HCT116 (cell line): ENCODE data around the gene GALNT13. TPM values are rescaled to one million over a fixed set of nuclear protein-coding genes. Genes with fewer than 3 reads are reported as not detected.

Experiments used
- ATAC-seq: fragments of 200-7000 bp; cut with Tn5 transposase; 2 replicates; pipeline ENCODE4 v1.9.1; 2020; ENCODE audit warnings: mild to moderate bottlenecking, moderate library complexity
- BruUV-seq: library from RNA; stranded (reverse); fragments of 400-500 nt; replicated peaks from 2 replicates; lab custom pipeline; 2021; lab: Mats Ljungman, UMichigan
- CTCF ChIA-PET: fragments of 300-600 bp; sonication (Branson Sonifier 250); formaldehyde crosslinking; loops from one replicate; lab custom pipeline; 2021; ENCODE audit warnings: antibody characterized with exemption; lab: Charles Lee
- POLR2A ChIA-PET: fragments of 300-600, 350-600 bp; sonication (Branson Sonifier 250); formaldehyde crosslinking; loops from one replicate; lab custom pipeline; 2021; ENCODE audit warnings: antibody characterized with exemption; lab: Charles Lee
- RAD21 ChIA-PET, 2 experiments: fragments of 300-600 bp; sonication (Branson Sonifier 250); formaldehyde crosslinking; loops; one replicate each; lab custom pipeline; 2023; ENCODE audit warnings: low total read pairs in 2 of 2; ENCODE audit not compliant: uncharacterized antibody in 2 of 2, unreplicated experiment in 2 of 2, low non-redundant PET in 1 of 2; lab: Charles Lee
- DNase-seq: peaks from one replicate; pipeline ENCODE4 v3.0.0-alpha.2; 2010; ENCODE audit warnings: low read depth, low spot score
- H2AFZ ChIP-seq: fragments of 200-600 bp; shearing (Covaris generic), sonication (generic); 2 replicates; pipeline ENCODE4 v1.6.1; 2017; ENCODE audit warnings: low read depth, mixed run types, mixed read lengths, antibody characterized with exemption, low read length; ENCODE audit not compliant: poor library complexity, severe bottlenecking
- H3K27ac ChIP-seq: 2 replicates; pipeline ENCODE4 v1.5.1; 2012; ENCODE audit warnings: low read depth, low read length
- H3K27me3 ChIP-seq: fragments of 200-600 bp; sonication (generic); 2 replicates; pipeline ENCODE4 v1.6.1; 2016; ENCODE audit warnings: mixed run types, low read length, mixed read lengths; ENCODE audit not compliant: insufficient read depth
- H3K36me3 ChIP-seq, 2 experiments: fragments of 200-500 bp in 1 of 2; fragments of 200-600 bp in 1 of 2; sonication (Bioruptor generic) in 1 of 2; sonication (generic) in 1 of 2; 2 replicates each; pipeline versions ENCODE4 v1.5.1 to v1.6.1; 2014 to 2016; ENCODE audit warnings: low read length in 2 of 2, inconsistent platforms in 1 of 2, mixed read lengths in 1 of 2, mixed run types in 1 of 2; ENCODE audit not compliant: insufficient read depth in 2 of 2, control insufficient read depth in 1 of 2
- H3K4me1 ChIP-seq, 2 experiments: fragments of 200-600 bp in 1 of 2; sonication (generic) in 1 of 2; 2 replicates each; pipeline versions ENCODE4 v1.5.1 to v1.6.1; 2012 to 2017; ENCODE audit warnings: low read length in 2 of 2, inconsistent platforms in 1 of 2, mild to moderate bottlenecking in 1 of 2, mixed read lengths in 1 of 2, mixed run types in 1 of 2, moderate library complexity in 1 of 2; ENCODE audit not compliant: insufficient read depth in 2 of 2, control insufficient read depth in 1 of 2
- H3K4me2 ChIP-seq: fragments of 200-600 bp; sonication (generic); 2 replicates; pipeline ENCODE4 v1.6.1; 2017; ENCODE audit warnings: mixed run types, low read length, mixed read lengths
- H3K4me3 ChIP-seq, 2 experiments: fragments of 200-600 bp in 1 of 2; sonication (generic) in 1 of 2; replicated peaks in 1 of 2; 2 replicates each; pipeline ENCODE4 v1.5.1; 2011 to 2016; ENCODE audit warnings: low read length in 2 of 2, control low read depth in 1 of 2, low read depth in 1 of 2, mild to moderate bottlenecking in 1 of 2, mixed read lengths in 1 of 2, mixed run types in 1 of 2
- H3K79me2 ChIP-seq: fragments of 200-600 bp; sonication (generic); 2 replicates; pipeline ENCODE4 v1.6.1; 2017; ENCODE audit warnings: mild to moderate bottlenecking, mixed run types, low read length, moderate library complexity, mixed read lengths; ENCODE audit not compliant: insufficient read depth
- H3K9ac ChIP-seq: fragments of 200-600 bp; sonication (generic); 2 replicates; pipeline ENCODE4 v1.6.1; 2016; ENCODE audit warnings: low read length, mixed read lengths
- H3K9me2 ChIP-seq: fragments of 200-600 bp; sonication (generic), shearing (Covaris generic); 2 replicates; pipeline ENCODE4 v1.6.1; 2017; ENCODE audit warnings: mixed run types, mild to moderate bottlenecking, moderate library complexity; ENCODE audit not compliant: insufficient read depth
- H3K9me3 ChIP-seq, 2 experiments: fragments of 200-500 bp in 1 of 2; fragments of 200-600 bp in 1 of 2; sonication (Bioruptor generic) in 1 of 2; sonication (generic) in 1 of 2; 2 replicates each; pipeline ENCODE4 v1.6.1; 2014 to 2017; ENCODE audit warnings: low read length in 2 of 2, mixed read lengths in 2 of 2, inconsistent platforms in 1 of 2, low read depth in 1 of 2, mild to moderate bottlenecking in 1 of 2, mixed run types in 1 of 2, moderate library complexity in 1 of 2; ENCODE audit not compliant: control insufficient read depth in 1 of 2, insufficient read depth in 1 of 2
- H4K20me1 ChIP-seq: fragments of 200-600 bp; sonication (generic), shearing (Covaris generic); 2 replicates; pipeline ENCODE4 v1.6.1; 2017; ENCODE audit warnings: mixed run types, mild to moderate bottlenecking, moderate library complexity; ENCODE audit not compliant: insufficient read depth
- CBX3 ChIP-seq: IDR thresholded peaks from 2 replicates; pipeline ENCODE4 v1.6.1; 2012; ENCODE audit warnings: low read depth
- CEBPB ChIP-seq: IDR thresholded peaks from 2 replicates; pipeline ENCODE4 v1.6.1; 2012; ENCODE audit warnings: low read depth
- EGR1 ChIP-seq: IDR thresholded peaks from 2 replicates; pipeline ENCODE4 v1.6.1; 2012; ENCODE audit warnings: low read depth
- ELF1 ChIP-seq: IDR thresholded peaks from 2 replicates; pipeline ENCODE4 v1.6.1; 2012; ENCODE audit warnings: low read depth, borderline replicate concordance
- EZH2phosphoT487 ChIP-seq: fragments of 200-600 bp; IDR thresholded peaks from 2 replicates; pipeline ENCODE4 v1.6.1; 2018; ENCODE audit warnings: antibody characterized with exemption, borderline replicate concordance
- POLR2AphosphoS5 ChIP-seq: IDR thresholded peaks from 2 replicates; pipeline ENCODE4 v1.6.1; 2011; ENCODE audit warnings: mild to moderate bottlenecking, low read depth, low read length, moderate library complexity
- SP1 ChIP-seq: IDR thresholded peaks from 2 replicates; pipeline ENCODE4 v1.6.1; 2012; ENCODE audit warnings: low read depth
- SRF ChIP-seq: IDR thresholded peaks from 2 replicates; pipeline ENCODE4 v1.6.1; 2012; ENCODE audit warnings: low read depth
- YY1 ChIP-seq: IDR thresholded peaks from 2 replicates; pipeline ENCODE4 v1.6.1; 2011; ENCODE audit warnings: low read length, low read depth, moderate library complexity, mild to moderate bottlenecking; ENCODE audit not compliant: insufficient replicate concordance; ENCODE audit errors: extremely low read depth
- intact Hi-C: fragments of 100-400 bp; cut with micrococcal nuclease; formaldehyde crosslinking; loops from 2 replicates; pipeline ENCODE4 v1.10.0; 2022
- total RNA-seq: library from RNA; stranded (reverse); gene quantifications from one replicate; pipeline ENCODE4 v1.2.1, GENCODE V29; 2021; ENCODE audit not compliant: unreplicated experiment
- TF ChIP-seq, protein P1 (sequence below): IDR thresholded peaks from 2 replicates; pipeline ENCODE4 v1.6.1; 2012; ENCODE audit warnings: low read depth
- TF ChIP-seq, protein P2 (sequence below), 3 experiments: fragments of 200-600 bp in 1 of 3; sonication (generic) in 1 of 3; IDR thresholded peaks in 2 of 3; conservative IDR thresholded peaks in 1 of 3; 2 replicates each; pipeline ENCODE4 v1.5.1; 2012 to 2017; ENCODE audit warnings: low read depth in 2 of 3, low read length in 2 of 3, antibody characterized with exemption in 1 of 3, borderline replicate concordance in 1 of 3, control low read depth in 1 of 3, mild to moderate bottlenecking in 1 of 3, mixed read lengths in 1 of 3, mixed run types in 1 of 3, moderate library complexity in 1 of 3; ENCODE audit not compliant: insufficient read depth in 1 of 3

The GALNT13 gene
- total RNA-seq, 1 experiment from 2014 or later = 0.44 TPM

DNA sequence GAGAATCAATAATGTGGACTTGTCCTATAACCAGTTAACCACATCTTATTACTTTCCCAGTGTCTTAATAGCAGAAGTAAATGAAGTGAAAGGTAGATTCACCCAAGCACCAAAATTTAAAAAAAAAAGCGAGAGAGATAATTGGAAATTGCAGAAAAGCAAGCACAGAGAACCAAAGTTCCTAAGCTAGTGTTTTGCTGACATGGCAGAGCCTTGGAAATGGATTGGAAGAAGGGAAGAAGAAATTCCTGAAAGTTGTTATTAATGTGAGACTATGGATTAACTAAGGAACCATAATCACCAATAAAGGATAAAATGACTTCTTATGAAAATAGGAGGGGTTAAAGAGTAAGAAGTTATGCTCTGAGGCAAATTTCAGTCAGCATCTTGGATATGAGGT lies 384.4 kb downstream of the GALNT13 start:
- TF ChIP-seq POLR2AphosphoS5 = no peak
- no peak for TF ChIP-seq SRF
- no peak for TF ChIP-seq YY1
- no peak for TF ChIP-seq EGR1
- TF ChIP-seq, protein P1, sequence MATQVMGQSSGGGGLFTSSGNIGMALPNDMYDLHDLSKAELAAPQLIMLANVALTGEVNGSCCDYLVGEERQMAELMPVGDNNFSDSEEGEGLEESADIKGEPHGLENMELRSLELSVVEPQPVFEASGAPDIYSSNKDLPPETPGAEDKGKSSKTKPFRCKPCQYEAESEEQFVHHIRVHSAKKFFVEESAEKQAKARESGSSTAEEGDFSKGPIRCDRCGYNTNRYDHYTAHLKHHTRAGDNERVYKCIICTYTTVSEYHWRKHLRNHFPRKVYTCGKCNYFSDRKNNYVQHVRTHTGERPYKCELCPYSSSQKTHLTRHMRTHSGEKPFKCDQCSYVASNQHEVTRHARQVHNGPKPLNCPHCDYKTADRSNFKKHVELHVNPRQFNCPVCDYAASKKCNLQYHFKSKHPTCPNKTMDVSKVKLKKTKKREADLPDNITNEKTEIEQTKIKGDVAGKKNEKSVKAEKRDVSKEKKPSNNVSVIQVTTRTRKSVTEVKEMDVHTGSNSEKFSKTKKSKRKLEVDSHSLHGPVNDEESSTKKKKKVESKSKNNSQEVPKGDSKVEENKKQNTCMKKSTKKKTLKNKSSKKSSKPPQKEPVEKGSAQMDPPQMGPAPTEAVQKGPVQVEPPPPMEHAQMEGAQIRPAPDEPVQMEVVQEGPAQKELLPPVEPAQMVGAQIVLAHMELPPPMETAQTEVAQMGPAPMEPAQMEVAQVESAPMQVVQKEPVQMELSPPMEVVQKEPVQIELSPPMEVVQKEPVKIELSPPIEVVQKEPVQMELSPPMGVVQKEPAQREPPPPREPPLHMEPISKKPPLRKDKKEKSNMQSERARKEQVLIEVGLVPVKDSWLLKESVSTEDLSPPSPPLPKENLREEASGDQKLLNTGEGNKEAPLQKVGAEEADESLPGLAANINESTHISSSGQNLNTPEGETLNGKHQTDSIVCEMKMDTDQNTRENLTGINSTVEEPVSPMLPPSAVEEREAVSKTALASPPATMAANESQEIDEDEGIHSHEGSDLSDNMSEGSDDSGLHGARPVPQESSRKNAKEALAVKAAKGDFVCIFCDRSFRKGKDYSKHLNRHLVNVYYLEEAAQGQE = no peak
- TF ChIP-seq, protein P2, sequence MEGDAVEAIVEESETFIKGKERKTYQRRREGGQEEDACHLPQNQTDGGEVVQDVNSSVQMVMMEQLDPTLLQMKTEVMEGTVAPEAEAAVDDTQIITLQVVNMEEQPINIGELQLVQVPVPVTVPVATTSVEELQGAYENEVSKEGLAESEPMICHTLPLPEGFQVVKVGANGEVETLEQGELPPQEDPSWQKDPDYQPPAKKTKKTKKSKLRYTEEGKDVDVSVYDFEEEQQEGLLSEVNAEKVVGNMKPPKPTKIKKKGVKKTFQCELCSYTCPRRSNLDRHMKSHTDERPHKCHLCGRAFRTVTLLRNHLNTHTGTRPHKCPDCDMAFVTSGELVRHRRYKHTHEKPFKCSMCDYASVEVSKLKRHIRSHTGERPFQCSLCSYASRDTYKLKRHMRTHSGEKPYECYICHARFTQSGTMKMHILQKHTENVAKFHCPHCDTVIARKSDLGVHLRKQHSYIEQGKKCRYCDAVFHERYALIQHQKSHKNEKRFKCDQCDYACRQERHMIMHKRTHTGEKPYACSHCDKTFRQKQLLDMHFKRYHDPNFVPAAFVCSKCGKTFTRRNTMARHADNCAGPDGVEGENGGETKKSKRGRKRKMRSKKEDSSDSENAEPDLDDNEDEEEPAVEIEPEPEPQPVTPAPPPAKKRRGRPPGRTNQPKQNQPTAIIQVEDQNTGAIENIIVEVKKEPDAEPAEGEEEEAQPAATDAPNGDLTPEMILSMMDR (IDR thresholded peaks at IDR 0.05 in 2 of 3, conservative IDR thresholded peaks at IDR 0.05 in 1 of 3; ENCODE audit: borderline replicate concordance in 1 of 3, insufficient read depth in 1 of 3, low read depth in 2 of 3, low read length in 2 of 3) = no peak
- no peak for TF ChIP-seq CBX3
- no peak for TF ChIP-seq SP1
- no peak for TF ChIP-seq EZH2phosphoT487
- no peak for TF ChIP-seq CEBPB
- no peak for TF ChIP-seq ELF1
- BruUV-seq = no TSS peak
- no peaks in the 10 kb centered on the region for H3K4me1 ChIP-seq
- ChIA-PET CTCF (no interaction called here), POLR2A (no interaction called here), RAD21 (no interaction called here)
- no peaks in the 10 kb centered on the region for H3K9me3 ChIP-seq
- H3K36me3 ChIP-seq = no peaks in the 10 kb centered on the region
- no peak overlapping the region for H3K9ac ChIP-seq
- H3K27ac ChIP-seq = no peak overlapping the region
- DNase-seq = no peak
- H3K27me3 ChIP-seq = no peaks in the 10 kb centered on the region
- intact Hi-C loops = no loop called here
- H3K4me2 ChIP-seq = no peak overlapping the region
- H3K4me3 ChIP-seq = no peak overlapping the region
- no peaks in the 10 kb centered on the region for H4K20me1 ChIP-seq
- H3K9me2 ChIP-seq = no peaks in the 10 kb centered on the region
- H2AFZ ChIP-seq = no peak overlapping the region
- no peaks in the 10 kb centered on the region for H3K79me2 ChIP-seq
- no peak for ATAC-seq
